DOHH2 (cell line): Measurements from ENCODE around the gene CDK19.

ENCODE experiments used
- H3F3A ChIP-seq: fragments of 200-600 bp; sonication (generic), shearing (Covaris generic); 2 replicates; pipeline ENCODE4 v1.6.0; 2016; ENCODE audit warnings: antibody characterized with exemption, mild to moderate bottlenecking; ENCODE audit not compliant: control insufficient read depth, insufficient read depth
- H3K27ac ChIP-seq: fragments of 200-600 bp; sonication (generic); 2 replicates; pipeline ENCODE4 v1.5.1; 2014; ENCODE audit warnings: low read depth, mild to moderate bottlenecking, low read length, moderate library complexity
- H3K27me3 ChIP-seq: fragments of 200-600 bp; sonication (generic); 2 replicates; pipeline ENCODE4 v1.6.1; 2014; ENCODE audit warnings: mild to moderate bottlenecking, low read length, mixed read lengths; ENCODE audit not compliant: control insufficient read depth
- H3K36me3 ChIP-seq: fragments of 200-600 bp; sonication (generic); 2 replicates; pipeline ENCODE4 v1.6.1; 2014; ENCODE audit warnings: mild to moderate bottlenecking, low read length, moderate library complexity, mixed read lengths; ENCODE audit not compliant: control insufficient read depth
- H3K4me1 ChIP-seq: fragments of 200-600 bp; sonication (generic); 2 replicates; pipeline ENCODE4 v1.6.1; 2014; ENCODE audit warnings: mild to moderate bottlenecking, low read length, mixed read lengths; ENCODE audit not compliant: control insufficient read depth
- H3K4me2 ChIP-seq: fragments of 200-600 bp; sonication (generic); 2 replicates; pipeline ENCODE4 v1.6.0; 2014; ENCODE audit warnings: mild to moderate bottlenecking, low read length, moderate library complexity
- H3K4me3 ChIP-seq: fragments of 200-600 bp; sonication (generic); 2 replicates; pipeline ENCODE4 v1.5.1; 2014; ENCODE audit warnings: mild to moderate bottlenecking, low read length, mixed read lengths
- H3K79me2 ChIP-seq: fragments of 200-600 bp; sonication (generic); 2 replicates; pipeline ENCODE4 v1.6.1; 2014; ENCODE audit warnings: mild to moderate bottlenecking, low read length, mixed read lengths; ENCODE audit not compliant: control insufficient read depth
- H3K9me2 ChIP-seq: fragments of 200-600 bp; sonication (generic); replicated peaks from 2 replicates; pipeline ENCODE4 v1.6.1; 2014; ENCODE audit warnings: mild to moderate bottlenecking, low read length, mixed read lengths; ENCODE audit not compliant: control insufficient read depth
- H3K9me3 ChIP-seq: fragments of 200-600 bp; sonication (generic); 2 replicates; pipeline ENCODE4 v1.6.1; 2014; ENCODE audit warnings: antibody characterized with exemption, low read length, mixed read lengths; ENCODE audit not compliant: control insufficient read depth, insufficient read depth
- H4K20me1 ChIP-seq: fragments of 200-600 bp; sonication (generic); 2 replicates; pipeline ENCODE4 v1.6.0; 2014; ENCODE audit warnings: low read depth, mild to moderate bottlenecking, antibody characterized with exemption, low read length, moderate library complexity; ENCODE audit not compliant: control insufficient read depth, insufficient read depth
- EZH2phosphoT487 ChIP-seq: fragments of 200-600 bp; sonication (generic); IDR thresholded peaks from 2 replicates; pipeline ENCODE4 v1.6.1; 2017; ENCODE audit warnings: borderline replicate concordance, mild to moderate bottlenecking, antibody characterized with exemption, low read length, moderate library complexity, mixed read lengths
- TF ChIP-seq, protein P1 (sequence below): fragments of 200-600 bp; sonication (generic); IDR thresholded peaks from one replicate; pipeline ENCODE4 v1.5.1; 2014; ENCODE audit warnings: antibody characterized with exemption, mild to moderate bottlenecking, low read depth, low read length; ENCODE audit not compliant: poor library complexity, severe bottlenecking

Gene CDK19

DNA sequence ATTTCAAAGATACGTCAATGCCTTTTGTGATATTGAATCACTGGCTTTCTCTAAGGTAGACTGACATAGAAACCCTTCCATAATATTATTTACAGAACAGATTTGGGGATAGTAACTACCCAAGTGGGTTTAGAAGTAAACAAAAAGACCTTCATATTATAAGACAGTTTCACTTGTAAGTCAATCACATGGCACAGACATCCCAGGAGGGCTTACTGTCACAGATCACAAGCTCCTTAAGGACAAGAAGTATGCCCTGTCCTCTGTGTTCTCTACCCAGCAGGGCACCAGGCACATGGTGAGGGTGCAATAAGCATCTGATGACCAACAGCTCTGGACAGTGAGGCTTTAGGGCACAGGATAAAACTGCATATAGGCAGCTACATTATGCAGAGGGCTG, 203.0 kb downstream of the CDK19 start:
- H4K20me1 ChIP-seq: no peaks in the 10 kb centered on the region
- H3K27me3 ChIP-seq: no peaks in the 10 kb centered on the region
- no peaks in the 10 kb centered on the region for H3K79me2 ChIP-seq
- TF ChIP-seq, protein P1, sequence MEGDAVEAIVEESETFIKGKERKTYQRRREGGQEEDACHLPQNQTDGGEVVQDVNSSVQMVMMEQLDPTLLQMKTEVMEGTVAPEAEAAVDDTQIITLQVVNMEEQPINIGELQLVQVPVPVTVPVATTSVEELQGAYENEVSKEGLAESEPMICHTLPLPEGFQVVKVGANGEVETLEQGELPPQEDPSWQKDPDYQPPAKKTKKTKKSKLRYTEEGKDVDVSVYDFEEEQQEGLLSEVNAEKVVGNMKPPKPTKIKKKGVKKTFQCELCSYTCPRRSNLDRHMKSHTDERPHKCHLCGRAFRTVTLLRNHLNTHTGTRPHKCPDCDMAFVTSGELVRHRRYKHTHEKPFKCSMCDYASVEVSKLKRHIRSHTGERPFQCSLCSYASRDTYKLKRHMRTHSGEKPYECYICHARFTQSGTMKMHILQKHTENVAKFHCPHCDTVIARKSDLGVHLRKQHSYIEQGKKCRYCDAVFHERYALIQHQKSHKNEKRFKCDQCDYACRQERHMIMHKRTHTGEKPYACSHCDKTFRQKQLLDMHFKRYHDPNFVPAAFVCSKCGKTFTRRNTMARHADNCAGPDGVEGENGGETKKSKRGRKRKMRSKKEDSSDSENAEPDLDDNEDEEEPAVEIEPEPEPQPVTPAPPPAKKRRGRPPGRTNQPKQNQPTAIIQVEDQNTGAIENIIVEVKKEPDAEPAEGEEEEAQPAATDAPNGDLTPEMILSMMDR: no peak
- TF ChIP-seq EZH2phosphoT487: no peak
- no peaks in the 10 kb centered on the region for H3K9me2 ChIP-seq
- H3K36me3 ChIP-seq: peaks cover 10% of the 10 kb centered on the region; the same call in 1 of the 2 replicates
- no peak overlapping the region for H3K27ac ChIP-seq
- H3K4me3 ChIP-seq: no peak overlapping the region
- H3K4me1 ChIP-seq: no peaks in the 10 kb centered on the region
- no peak overlapping the region for H3K4me2 ChIP-seq
- no peaks in the 10 kb centered on the region for H3F3A ChIP-seq
- no peaks in the 10 kb centered on the region for H3K9me3 ChIP-seq

DNA sequence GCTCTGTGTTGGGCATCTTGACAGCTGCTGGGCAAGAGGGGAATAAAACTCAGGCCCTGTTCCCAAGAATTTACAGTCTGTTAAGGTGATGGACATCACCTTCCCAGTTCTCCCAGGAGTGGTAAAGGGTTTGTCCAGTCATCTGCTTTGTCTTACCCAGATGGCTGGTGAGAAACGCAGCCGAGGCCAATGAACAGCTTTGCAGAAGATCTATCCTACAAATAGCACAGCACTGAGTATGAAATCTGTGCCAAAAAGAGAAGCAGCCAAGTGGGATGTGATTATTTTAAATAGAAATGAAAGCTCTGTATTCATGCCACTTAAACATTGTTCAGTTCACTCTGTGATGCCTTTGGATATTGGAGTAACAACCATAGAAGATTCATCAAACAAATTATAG, 206.2 kb downstream of the CDK19 start:
- Histone ChIP-seq H3K4me2 (no peak overlapping the region), H3F3A (no peaks in the 10 kb centered on the region)

DNA sequence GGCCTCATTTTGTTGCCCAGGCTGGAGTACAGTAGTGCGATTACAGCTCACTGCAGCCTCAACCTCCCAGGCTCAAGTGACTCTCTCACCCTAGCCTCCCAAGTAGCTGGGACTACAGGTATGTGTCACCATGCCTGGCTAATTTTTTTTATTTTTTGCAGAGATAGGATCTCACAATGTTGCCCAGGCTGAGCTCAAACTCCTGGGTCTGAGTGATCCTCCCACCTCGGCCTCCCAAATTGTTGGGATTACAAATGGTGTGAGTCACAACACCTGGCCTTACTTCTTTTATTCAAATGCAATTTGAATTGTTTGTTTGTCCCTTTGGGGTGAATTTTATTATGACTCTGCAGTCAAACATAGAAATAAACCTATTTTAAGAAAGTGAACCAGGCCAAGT, 207.1 kb downstream of the CDK19 start:
- no peaks in the 10 kb centered on the region for H3K36me3 ChIP-seq
- H3K4me1 ChIP-seq: no peaks in the 10 kb centered on the region
- H3K9me2 ChIP-seq: no peaks in the 10 kb centered on the region
- H3K27ac ChIP-seq: no peak overlapping the region
- no peak overlapping the region for H3K4me3 ChIP-seq
- H3K9me3 ChIP-seq: no peaks in the 10 kb centered on the region
- H3K79me2 ChIP-seq: no peaks in the 10 kb centered on the region
- no peaks in the 10 kb centered on the region for H3F3A ChIP-seq
- no peaks in the 10 kb centered on the region for H4K20me1 ChIP-seq
- no peak for TF ChIP-seq EZH2phosphoT487
- TF ChIP-seq, protein P1: no peak
- H3K4me2 ChIP-seq: no peak overlapping the region
- no peaks in the 10 kb centered on the region for H3K27me3 ChIP-seq

More for the DNA sequence above, 206.2 kb downstream of the CDK19 start:
- TF ChIP-seq EZH2phosphoT487: no peak
- TF ChIP-seq, protein P1: no peak
- Histone ChIP-seq H4K20me1 (no peaks in the 10 kb centered on the region), H3K9me3 (no peaks in the 10 kb centered on the region), H3K27ac (no peak overlapping the region), H3K4me3 (no peak overlapping the region), H3K4me1 (no peaks in the 10 kb centered on the region), H3K36me3 (peaks cover 4% of the 10 kb centered on the region; the same call in 1 of the 2 replicates), H3K9me2 (no peaks in the 10 kb centered on the region), H3K79me2 (no peaks in the 10 kb centered on the region), H3K27me3 (no peaks in the 10 kb centered on the region)
